ENCODE results near the gene ZMYND8.

ZMYND8 gene

GRCh38 chr20:47204008-47204849, 152.3 kb downstream of the ZMYND8 start:
- Histone ChIP-seq H3K27me3 (ENCODE audit: insufficient read depth, poor library complexity, severe bottlenecking) (no peaks in the 10 kb centered on the region), H3K4me1 (ENCODE audit: insufficient read depth, poor library complexity, severe bottlenecking) (peaks cover 9% of the 10 kb centered on the region), H3K36me3 (ENCODE audit: low read depth) (peaks cover 8% of the 10 kb centered on the region), H3K4me3 (ENCODE audit: severe bottlenecking) (no peak overlapping the region), H3K9me3 (ENCODE audit: severe bottlenecking) (no peaks in the 10 kb centered on the region), H3K27ac (ENCODE audit: poor library complexity, severe bottlenecking) (no peak overlapping the region)
- peak; percentile 59 for ATAC-seq (ENCODE audit: low read depth)
- DNase-seq (ENCODE audit: low spot score): no peak
- TF ChIP-seq, protein P1, sequence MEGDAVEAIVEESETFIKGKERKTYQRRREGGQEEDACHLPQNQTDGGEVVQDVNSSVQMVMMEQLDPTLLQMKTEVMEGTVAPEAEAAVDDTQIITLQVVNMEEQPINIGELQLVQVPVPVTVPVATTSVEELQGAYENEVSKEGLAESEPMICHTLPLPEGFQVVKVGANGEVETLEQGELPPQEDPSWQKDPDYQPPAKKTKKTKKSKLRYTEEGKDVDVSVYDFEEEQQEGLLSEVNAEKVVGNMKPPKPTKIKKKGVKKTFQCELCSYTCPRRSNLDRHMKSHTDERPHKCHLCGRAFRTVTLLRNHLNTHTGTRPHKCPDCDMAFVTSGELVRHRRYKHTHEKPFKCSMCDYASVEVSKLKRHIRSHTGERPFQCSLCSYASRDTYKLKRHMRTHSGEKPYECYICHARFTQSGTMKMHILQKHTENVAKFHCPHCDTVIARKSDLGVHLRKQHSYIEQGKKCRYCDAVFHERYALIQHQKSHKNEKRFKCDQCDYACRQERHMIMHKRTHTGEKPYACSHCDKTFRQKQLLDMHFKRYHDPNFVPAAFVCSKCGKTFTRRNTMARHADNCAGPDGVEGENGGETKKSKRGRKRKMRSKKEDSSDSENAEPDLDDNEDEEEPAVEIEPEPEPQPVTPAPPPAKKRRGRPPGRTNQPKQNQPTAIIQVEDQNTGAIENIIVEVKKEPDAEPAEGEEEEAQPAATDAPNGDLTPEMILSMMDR (IDR thresholded peaks at IDR 0.05; ENCODE audit: poor library complexity, severe bottlenecking): no peak

DNA sequence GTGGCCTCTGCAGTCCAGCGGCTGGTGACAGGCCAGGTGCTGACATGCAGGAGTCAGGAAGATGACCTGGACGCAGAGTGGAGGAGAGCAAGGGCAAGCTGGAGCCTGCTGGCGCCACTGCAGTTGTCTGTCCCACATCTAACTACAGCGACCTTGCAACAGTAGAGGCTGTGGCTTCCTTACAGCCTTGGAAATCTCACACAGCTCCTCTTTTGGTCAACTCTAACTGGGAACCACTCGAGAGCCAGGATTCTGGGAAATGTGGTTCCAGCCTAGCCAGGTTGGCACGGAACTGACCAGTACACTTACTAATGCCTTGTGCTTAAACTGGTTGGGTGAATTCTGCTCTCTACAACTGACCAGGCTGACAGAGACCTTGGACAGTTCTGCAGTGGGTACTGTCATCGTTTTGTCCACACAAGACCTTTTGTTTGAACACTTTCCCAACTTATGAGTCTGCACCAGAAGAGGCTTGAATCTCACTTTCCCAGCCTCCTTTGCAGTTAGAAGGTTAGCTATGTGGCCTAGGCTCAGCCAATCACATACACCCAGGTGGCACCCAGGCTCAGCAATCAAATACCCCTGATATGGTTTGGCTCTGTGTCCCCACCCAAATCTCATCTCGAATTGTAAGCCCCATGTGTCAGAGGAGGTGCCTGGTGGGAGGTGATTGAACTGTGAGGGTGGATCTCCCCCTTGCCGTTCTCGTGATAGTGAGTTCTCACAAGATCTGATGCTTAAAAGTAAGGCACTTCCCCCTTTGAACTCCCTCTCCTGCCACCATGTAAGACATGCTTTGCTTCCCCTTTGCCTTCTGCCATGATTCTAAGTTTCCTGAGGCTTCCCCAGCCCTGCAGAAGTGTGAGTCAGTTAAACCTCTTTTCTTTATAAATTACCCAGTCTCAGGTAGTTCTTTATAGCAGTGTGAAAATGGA, 153.5 kb downstream of the ZMYND8 start:
- ATAC-seq (ENCODE audit: low read depth): no peak
- no peaks in the 10 kb centered on the region for H3K9me3 ChIP-seq (ENCODE audit: severe bottlenecking)
- no peak for DNase-seq (ENCODE audit: low spot score)
- H3K27me3 ChIP-seq (ENCODE audit: insufficient read depth, poor library complexity, severe bottlenecking): no peaks in the 10 kb centered on the region
- H3K4me3 ChIP-seq (ENCODE audit: severe bottlenecking): no peak overlapping the region
- no peaks in the 10 kb centered on the region for H3K36me3 ChIP-seq (ENCODE audit: low read depth)
- peaks cover 9% of the 10 kb centered on the region for H3K4me1 ChIP-seq (ENCODE audit: insufficient read depth, poor library complexity, severe bottlenecking)
- H3K27ac ChIP-seq (ENCODE audit: poor library complexity, severe bottlenecking): no peak overlapping the region
- TF ChIP-seq, protein P1 (IDR thresholded peaks at IDR 0.05; ENCODE audit: poor library complexity, severe bottlenecking): no peak

GRCh38 chr20:47201074-47201730, 155.3 kb downstream of the ZMYND8 start:
- Histone ChIP-seq H3K4me1 (ENCODE audit: insufficient read depth, poor library complexity, severe bottlenecking) (peaks cover 9% of the 10 kb centered on the region), H3K36me3 (ENCODE audit: low read depth) (no peaks in the 10 kb centered on the region), H3K27me3 (ENCODE audit: insufficient read depth, poor library complexity, severe bottlenecking) (no peaks in the 10 kb centered on the region), H3K9me3 (ENCODE audit: severe bottlenecking) (no peaks in the 10 kb centered on the region), H3K4me3 (ENCODE audit: severe bottlenecking) (no peak overlapping the region), H3K27ac (ENCODE audit: poor library complexity, severe bottlenecking) (no peak overlapping the region)
- TF ChIP-seq, protein P1 (IDR thresholded peaks at IDR 0.05; ENCODE audit: poor library complexity, severe bottlenecking): no peak
- ATAC-seq (ENCODE audit: low read depth) (no peak), DNase-seq (ENCODE audit: low spot score) (no peak)

DNA sequence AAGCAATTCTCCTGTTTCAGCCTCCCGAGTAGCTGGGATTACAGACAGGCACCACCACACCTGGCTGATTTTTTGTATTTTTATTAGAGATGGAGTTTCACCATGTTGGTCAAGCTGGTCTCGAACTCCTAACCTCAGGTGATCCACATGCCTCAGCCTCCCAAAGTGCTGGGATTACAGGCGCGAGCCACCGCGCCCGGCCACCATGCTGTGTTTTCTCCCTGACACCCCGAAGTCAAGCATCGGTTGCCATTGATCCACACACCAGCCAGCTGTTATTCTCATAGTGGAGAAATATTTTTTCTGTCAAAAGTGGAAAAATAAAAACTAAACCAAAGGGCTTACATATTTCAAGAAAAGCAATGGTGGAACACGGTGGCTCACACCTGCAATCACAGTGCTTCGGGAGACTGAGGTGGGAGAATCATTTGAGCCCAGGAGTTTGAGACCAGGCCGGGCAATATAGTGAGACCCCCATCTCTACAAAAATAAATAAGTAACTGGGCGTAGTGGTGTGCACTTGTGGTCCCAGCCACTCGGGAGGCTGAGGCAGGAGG, 157.4 kb downstream of the ZMYND8 start:
- TF ChIP-seq, protein P1 (IDR thresholded peaks at IDR 0.05; ENCODE audit: poor library complexity, severe bottlenecking): no peak
- ATAC-seq (ENCODE audit: low read depth) (no peak), DNase-seq (ENCODE audit: low spot score) (no peak)
- H3K27ac ChIP-seq (ENCODE audit: poor library complexity, severe bottlenecking): no peak overlapping the region
- no peak overlapping the region for H3K4me3 ChIP-seq (ENCODE audit: severe bottlenecking)
- peaks cover 3% of the 10 kb centered on the region for H3K4me1 ChIP-seq (ENCODE audit: insufficient read depth, poor library complexity, severe bottlenecking)
- H3K36me3 ChIP-seq (ENCODE audit: low read depth): no peaks in the 10 kb centered on the region
- H3K9me3 ChIP-seq (ENCODE audit: severe bottlenecking): no peaks in the 10 kb centered on the region
- no peaks in the 10 kb centered on the region for H3K27me3 ChIP-seq (ENCODE audit: insufficient read depth, poor library complexity, severe bottlenecking)

Measured in RWPE2 (cell line).